ENCODE data around the gene HSD17B12. TPM values are rescaled to one million over a fixed set of nuclear protein-coding genes. Genes with fewer than 3 reads are reported as not detected.

HSD17B12 gene
- total RNA-seq, 1 donor from 2014 or later = 48.2 TPM

DNA sequence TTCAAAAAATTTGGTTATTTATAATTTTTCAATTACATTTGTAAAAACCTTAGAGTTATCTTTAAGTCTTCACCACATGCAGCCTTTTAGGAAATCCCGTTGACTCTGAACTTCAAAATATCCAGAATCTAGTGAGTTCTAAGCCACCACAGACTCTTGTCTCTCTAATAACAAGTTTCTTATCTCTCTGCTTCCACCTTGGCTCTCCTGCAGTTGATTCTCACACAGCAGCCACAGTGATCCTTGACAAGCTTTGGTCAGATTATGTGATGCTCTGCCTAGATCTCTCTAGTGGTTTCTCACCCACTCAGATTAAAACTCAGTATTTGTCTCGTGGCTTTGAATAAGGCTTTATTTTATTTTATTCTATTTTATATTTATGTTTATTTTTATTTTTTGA is 8.6 kb downstream of the HSD17B12 start:
- intact Hi-C loops (cut with DNase I) = loop anchor here (5.0 to 10.0 kb wide), 2 partner anchors 343 to 1176 kb away; no protein-coding TSS in a partner anchor
- Histone ChIP-seq H3K9me3 (no peaks in the 10 kb centered on the region), H3K4me3 (no peak overlapping the region), H3K36me3 (peaks cover 0 to 5% of the 10 kb centered on the region in 2 donors), H3K27ac (peak overlapping the region in 1 of 2 donors; percentile 43), H3K27me3 (no peaks in the 10 kb centered on the region), H3K4me1 (peaks cover 12 to 27% of the 10 kb centered on the region in 2 donors)
- TF ChIP-seq, protein P1, sequence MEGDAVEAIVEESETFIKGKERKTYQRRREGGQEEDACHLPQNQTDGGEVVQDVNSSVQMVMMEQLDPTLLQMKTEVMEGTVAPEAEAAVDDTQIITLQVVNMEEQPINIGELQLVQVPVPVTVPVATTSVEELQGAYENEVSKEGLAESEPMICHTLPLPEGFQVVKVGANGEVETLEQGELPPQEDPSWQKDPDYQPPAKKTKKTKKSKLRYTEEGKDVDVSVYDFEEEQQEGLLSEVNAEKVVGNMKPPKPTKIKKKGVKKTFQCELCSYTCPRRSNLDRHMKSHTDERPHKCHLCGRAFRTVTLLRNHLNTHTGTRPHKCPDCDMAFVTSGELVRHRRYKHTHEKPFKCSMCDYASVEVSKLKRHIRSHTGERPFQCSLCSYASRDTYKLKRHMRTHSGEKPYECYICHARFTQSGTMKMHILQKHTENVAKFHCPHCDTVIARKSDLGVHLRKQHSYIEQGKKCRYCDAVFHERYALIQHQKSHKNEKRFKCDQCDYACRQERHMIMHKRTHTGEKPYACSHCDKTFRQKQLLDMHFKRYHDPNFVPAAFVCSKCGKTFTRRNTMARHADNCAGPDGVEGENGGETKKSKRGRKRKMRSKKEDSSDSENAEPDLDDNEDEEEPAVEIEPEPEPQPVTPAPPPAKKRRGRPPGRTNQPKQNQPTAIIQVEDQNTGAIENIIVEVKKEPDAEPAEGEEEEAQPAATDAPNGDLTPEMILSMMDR (IDR thresholded peaks at IDR 0.05) = no peak
- DNase-seq (ENCODE audit: low spot score in 2 of 2) = no peak

DNA sequence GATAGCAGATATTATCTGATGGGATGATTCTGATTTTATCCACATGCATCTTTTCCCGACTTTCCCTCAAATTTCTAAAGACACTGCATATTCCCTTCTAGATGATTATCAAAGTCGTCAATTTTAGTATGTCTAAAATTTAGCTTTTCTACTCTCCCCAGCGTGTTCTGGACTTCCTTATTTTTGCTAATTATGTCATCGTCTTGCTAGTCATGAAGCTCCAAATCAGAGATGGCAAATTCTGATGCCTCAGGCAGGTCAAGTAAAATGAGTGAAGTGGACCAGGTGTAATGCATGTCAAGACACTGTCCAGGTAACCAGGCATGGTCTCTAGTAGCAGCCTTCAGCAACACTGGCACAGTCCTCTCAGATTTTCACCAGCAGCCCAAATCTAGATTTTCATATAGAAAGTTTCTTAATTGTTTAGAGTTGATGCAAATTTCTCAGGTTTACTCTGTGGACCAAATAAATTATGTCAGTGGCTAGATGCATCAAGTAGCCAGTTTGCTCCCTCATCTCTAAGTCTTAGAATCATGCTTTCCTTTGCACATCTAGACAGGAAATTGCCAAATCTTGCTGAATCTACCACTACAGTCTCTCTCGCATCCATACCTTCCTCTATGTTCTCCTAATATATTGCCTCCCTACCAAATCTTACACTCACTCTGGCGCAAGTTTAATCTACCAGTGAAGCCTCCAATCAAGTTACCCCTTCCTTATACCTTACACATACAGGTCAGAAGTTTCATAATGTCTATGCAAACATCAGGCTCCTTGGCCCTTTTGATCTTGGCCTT is 10.6 kb downstream of the HSD17B12 start:
- peaks cover 9 to 22% of the 10 kb centered on the region in 2 donors for H3K4me1 ChIP-seq
- H3K36me3 ChIP-seq = no peaks in the 10 kb centered on the region
- intact Hi-C loops (cut with DNase I) = no loop called here
- no peaks in the 10 kb centered on the region for H3K27me3 ChIP-seq
- H3K9me3 ChIP-seq = no peaks in the 10 kb centered on the region
- H3K4me3 ChIP-seq = no peak overlapping the region
- H3K27ac ChIP-seq = no peak overlapping the region
- TF ChIP-seq, protein P1 (IDR thresholded peaks at IDR 0.05) = no peak
- DNase-seq (ENCODE audit: low spot score in 2 of 2) = no peak

DNA sequence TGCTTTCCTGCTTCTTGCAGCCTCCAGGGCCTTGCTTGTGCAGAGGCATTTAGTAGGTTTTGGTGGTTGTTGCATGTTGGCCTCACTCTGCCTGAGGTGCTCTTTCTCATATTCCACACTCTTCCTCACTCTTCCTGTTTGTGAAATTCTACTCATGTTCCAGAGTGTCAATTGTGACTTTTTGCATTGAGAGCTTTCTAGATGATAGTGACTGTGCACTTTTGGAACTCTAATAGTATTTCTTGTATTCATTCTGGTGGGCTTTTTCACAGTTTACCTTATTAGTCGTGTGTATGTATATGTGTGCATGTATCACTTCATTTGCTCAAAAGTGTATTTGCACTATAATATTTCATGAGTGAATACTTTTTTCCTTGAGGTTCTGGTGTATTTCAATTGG is 11.3 kb downstream of the HSD17B12 start:
- TF ChIP-seq, protein P1 (IDR thresholded peaks at IDR 0.05) = no peak
- no peaks in the 10 kb centered on the region for H3K27me3 ChIP-seq
- no peaks in the 10 kb centered on the region for H3K9me3 ChIP-seq

DNA sequence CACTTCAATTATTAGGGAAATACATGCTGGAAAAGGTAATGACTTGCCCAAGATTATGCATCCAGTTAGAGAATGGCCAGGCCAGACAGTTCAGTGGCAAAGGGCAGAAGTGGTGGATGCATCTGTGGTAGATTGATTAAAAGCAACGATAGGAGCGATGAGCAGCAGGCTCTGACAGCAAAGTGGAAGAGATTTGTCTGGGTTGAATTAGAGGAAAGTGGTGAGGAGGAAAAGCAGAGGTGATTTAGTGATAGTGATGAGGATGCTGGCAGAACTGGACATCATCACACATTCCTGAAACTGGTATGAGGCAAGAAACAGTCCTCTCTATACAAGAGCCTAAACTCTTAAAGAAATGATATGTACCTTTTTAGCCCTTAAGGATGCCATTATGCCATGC is 12.5 kb downstream of the HSD17B12 start:
- Histone ChIP-seq H3K4me1 (peaks cover 0 to 2% of the 10 kb centered on the region in 2 donors), H3K4me3 (no peak overlapping the region), H3K27me3 (no peaks in the 10 kb centered on the region), H3K9me3 (no peaks in the 10 kb centered on the region), H3K36me3 (no peaks in the 10 kb centered on the region), H3K27ac (no peak overlapping the region)
- DNase-seq (ENCODE audit: low spot score in 2 of 2) = no peak
- intact Hi-C loops (cut with DNase I) = no loop called here
- TF ChIP-seq, protein P1 (IDR thresholded peaks at IDR 0.05) = no peak

More for the DNA sequence above, 11.3 kb downstream of the HSD17B12 start:
- no peaks in the 10 kb centered on the region for H3K36me3 ChIP-seq
- no peak for DNase-seq (ENCODE audit: low spot score in 2 of 2)
- no peak overlapping the region for H3K27ac ChIP-seq
- peaks cover 8 to 15% of the 10 kb centered on the region in 2 donors for H3K4me1 ChIP-seq
- no peak overlapping the region for H3K4me3 ChIP-seq
- intact Hi-C loops (cut with DNase I) = no loop called here

DNA sequence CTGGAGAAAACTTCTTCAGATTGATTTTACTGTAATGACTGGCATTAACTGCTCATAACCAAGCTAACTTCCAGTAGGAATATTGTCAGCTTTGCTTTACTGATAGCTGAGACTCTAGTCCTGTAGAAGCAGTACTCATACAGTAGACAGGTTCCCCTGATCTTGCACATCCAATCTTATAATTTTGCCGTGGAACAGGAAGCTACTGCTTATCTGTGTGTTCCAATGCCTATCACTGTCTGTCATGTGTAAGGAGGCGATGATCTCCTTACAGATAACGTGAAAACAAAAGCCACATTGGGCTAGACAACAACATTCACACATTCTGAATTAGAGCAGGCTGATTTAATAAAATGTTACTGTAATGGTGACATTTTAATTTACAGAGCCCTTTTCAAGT is 13.2 kb downstream of the HSD17B12 start:
- no peak for DNase-seq (ENCODE audit: low spot score in 2 of 2)
- no peaks in the 10 kb centered on the region for H3K36me3 ChIP-seq
- no peaks in the 10 kb centered on the region for H3K4me1 ChIP-seq
- H3K27me3 ChIP-seq = no peaks in the 10 kb centered on the region
- no peak overlapping the region for H3K27ac ChIP-seq
- intact Hi-C loops (cut with DNase I) = no loop called here
- H3K4me3 ChIP-seq = no peak overlapping the region
- H3K9me3 ChIP-seq = no peaks in the 10 kb centered on the region
- TF ChIP-seq, protein P1 (IDR thresholded peaks at IDR 0.05) = no peak

Data from ascending aorta (tissue), 2 donors.